Gastrocnemius medialis (tissue), 4 donors: ENCODE data around the gene RETREG3.

ENCODE experiments used
- CTCF ChIP-seq, 5 experiments: fragments of 450-650 bp in 3 of 5; fragments of 200-600 bp in 2 of 5; sonication (generic) in 2 of 5; IDR thresholded peaks in 4 of 5; conservative IDR thresholded peaks in 1 of 5; 1 replicate in 4 of 5; 2 replicates in 1 of 5; pipeline ENCODE4 v1.5.1; 2016 to 2019; ENCODE audit warnings: antibody characterized with exemption in 5 of 5, mild to moderate bottlenecking in 3 of 5, moderate library complexity in 3 of 5
- POLR2A ChIP-seq, 2 donors: fragments of 450-650 bp; IDR thresholded peaks; one replicate each; pipeline ENCODE4 v1.6.1; 2017; ENCODE audit warnings: antibody characterized with exemption in 2 of 2, mild to moderate bottlenecking in 2 of 2, moderate library complexity in 2 of 2

GRCh38 chr17:42609182-42609813, at the start of gene RETREG3, which contains the start of gene TUBG1:
- TF ChIP-seq CTCF (IDR thresholded peaks at IDR 0.05 in 4 of 5, conservative IDR thresholded peaks at IDR 0.05 in 1 of 5) (peak in 4 of 5 experiments; percentile 24 to 51 (median 43)), POLR2A (IDR thresholded peaks at IDR 0.05) (peak; percentile 86 to 88)
